ENCODE results near the gene GSC. TPM values are rescaled to one million over a fixed set of nuclear protein-coding genes. Genes with fewer than 3 reads are reported as not detected.
A peak's percentile ranks its signal among the peaks of the same experiment; 100 is the strongest.
"Not testable (repeated sequence)": the region's sequence is repeated elsewhere in the genome, so short reads cannot be mapped to it uniquely, and the experiment has no call there.

The GSC gene
- polyA plus RNA-seq (2011; rRNA removed) (not detected in 2 replicates), polyA minus RNA-seq (2011; rRNA and poly(A)+ RNA removed) (not detected in 2 replicates)

- no peak for TF ChIP-seq CTCF (IDR thresholded peaks at IDR 0.05; ENCODE audit: insufficient read depth, low read depth, low read length)
Measured at GRCh38 chr14:94769391-94770250, at the start of gene GSC. Gene GSC, minus strand, starts transcription at chr14:94770113. Its CDS starts 98 bp downstream, at chr14:94770015.

GRCh38 chr14:94819531-94819930 lies 49.6 kb upstream of the GSC start:
- Histone ChIP-seq H3K27me3 (ENCODE audit: control insufficient read depth, insufficient read depth, low read length) (no peaks in the 10 kb centered on the region), H3K4me3 (ENCODE audit: low read depth, low read length) (no peak overlapping the region), H3K36me3 (ENCODE audit: control insufficient read depth, insufficient read depth, low read length) (no peaks in the 10 kb centered on the region)
- no peak for TF ChIP-seq CTCF (IDR thresholded peaks at IDR 0.05; ENCODE audit: insufficient read depth, low read depth, low read length)
- POLR2A ChIA-PET = no interaction called here
- CTCF ChIA-PET = no interaction called here
- no peak for DNase-seq (ENCODE audit: low read depth)

More at GRCh38 chr14:94769391-94770250, at the start of gene GSC:
- CTCF ChIA-PET = interaction anchor here (0.5 kb wide), 1 partner anchor 8 kb away, joined by 3 read pairs; no protein-coding TSS in a partner anchor
- POLR2A ChIA-PET = no interaction called here
- DNase-seq (ENCODE audit: low read depth) = no peak
- peaks cover 47% of the 10 kb centered on the region for H3K27me3 ChIP-seq (ENCODE audit: control insufficient read depth, insufficient read depth, low read length)
- no peaks in the 10 kb centered on the region for H3K36me3 ChIP-seq (ENCODE audit: control insufficient read depth, insufficient read depth, low read length)
- H3K4me3 ChIP-seq (ENCODE audit: low read depth, low read length) = peak within 1 kb of the TSS; percentile 42

GRCh38 chr14:94816113-94816512 lies 46.2 kb upstream of the GSC start:
- no peak for DNase-seq (ENCODE audit: low read depth)
- Histone ChIP-seq H3K36me3 (ENCODE audit: control insufficient read depth, insufficient read depth, low read length) (no peaks in the 10 kb centered on the region), H3K27me3 (ENCODE audit: control insufficient read depth, insufficient read depth, low read length) (no peaks in the 10 kb centered on the region), H3K4me3 (ENCODE audit: low read depth, low read length) (no peak overlapping the region)
- ChIA-PET POLR2A (no interaction called here), CTCF (no interaction called here)
- no peak for TF ChIP-seq CTCF (IDR thresholded peaks at IDR 0.05; ENCODE audit: insufficient read depth, low read depth, low read length)

GRCh38 chr14:94805680-94806288 lies 35.9 kb upstream of the GSC start:
- TF ChIP-seq CTCF (IDR thresholded peaks at IDR 0.05; ENCODE audit: insufficient read depth, low read depth, low read length) = no peak
- POLR2A ChIA-PET = no interaction called here
- CTCF ChIA-PET = no interaction called here
- Histone ChIP-seq H3K36me3 (ENCODE audit: control insufficient read depth, insufficient read depth, low read length) (no peaks in the 10 kb centered on the region), H3K27me3 (ENCODE audit: control insufficient read depth, insufficient read depth, low read length) (no peaks in the 10 kb centered on the region), H3K4me3 (ENCODE audit: low read depth, low read length) (no peak overlapping the region)
- DNase-seq (ENCODE audit: low read depth) = no peak

- TF ChIP-seq CTCF (IDR thresholded peaks at IDR 0.05; ENCODE audit: insufficient read depth, low read depth, low read length) = no peak
- no peak overlapping the region for H3K4me3 ChIP-seq (ENCODE audit: low read depth, low read length)
- no peak for DNase-seq (ENCODE audit: low read depth)
- no peaks in the 10 kb centered on the region for H3K27me3 ChIP-seq (ENCODE audit: control insufficient read depth, insufficient read depth, low read length)
- ChIA-PET CTCF (no interaction called here), POLR2A (no interaction called here)
- no peaks in the 10 kb centered on the region for H3K36me3 ChIP-seq (ENCODE audit: control insufficient read depth, insufficient read depth, low read length)
Measured at GRCh38 chr14:94801225-94801624, 31.3 kb upstream of the GSC start.

- H3K27me3 ChIP-seq (ENCODE audit: control insufficient read depth, insufficient read depth, low read length); H3K36me3 ChIP-seq (ENCODE audit: control insufficient read depth, insufficient read depth, low read length); DNase-seq (ENCODE audit: low read depth); H3K4me3 ChIP-seq (ENCODE audit: low read depth, low read length); POLR2A ChIA-PET: not testable (repeated sequence)
- CTCF ChIA-PET = interaction anchor here (1.1 kb wide), 1 partner anchor 8 kb away, joined by 3 read pairs; no protein-coding TSS in a partner anchor
Measured at GRCh38 chr14:94800764-94801163, 30.9 kb upstream of the GSC start.

Measured in BJ (cell line).